NOMO-1 treated with DMSO at 0.1 percent for 48 hours (cell line): Measurements from ENCODE around the gene THUMPD3.
A peak's percentile ranks its signal among the peaks of the same experiment; 100 is the strongest.

ENCODE experiments used
- DNase-seq: peaks from one replicate; lab custom pipeline; 2025; ENCODE audit not compliant: unreplicated experiment; lab: John Stamatoyannopoulos, UW

The THUMPD3 gene

GRCh38 chr3:9415485-9416138 lies 52.8 kb downstream of the THUMPD3 start:
- DNase-seq: no peak

GRCh38 chr3:9416139-9416780 lies 53.4 kb downstream of the THUMPD3 start:
- no peak for DNase-seq

GRCh38 chr3:9420850-9421549 lies 58.1 kb downstream of the THUMPD3 start:
- no peak for DNase-seq

- peak; percentile 74 for DNase-seq
These were observed 60.0 kb downstream of the THUMPD3 start for GRCh38 chr3:9422712-9423424.

- no peak for DNase-seq
These were observed 65.6 kb downstream of the THUMPD3 start for GRCh38 chr3:9428411-9428810.

- no peak for DNase-seq
These were observed 67.9 kb downstream of the THUMPD3 start for GRCh38 chr3:9430733-9431132.

- DNase-seq: no peak
These were observed 71.0 kb downstream of the THUMPD3 start for GRCh38 chr3:9433627-9434521.

- no peak for DNase-seq
These were observed 72.5 kb downstream of the THUMPD3 start for GRCh38 chr3:9435316-9435715.
